GM19351 (cell line): Measurements from ENCODE around the gene RBX1.

ENCODE experiments used
- ATAC-seq: cut with Tn5 transposase; IDR thresholded peaks from one replicate; pipeline ENCODE4 v1.9.1; 2021; ENCODE audit warnings: mild to moderate bottlenecking, moderate library complexity; ENCODE audit not compliant: unreplicated experiment

The RBX1 gene

DNA sequence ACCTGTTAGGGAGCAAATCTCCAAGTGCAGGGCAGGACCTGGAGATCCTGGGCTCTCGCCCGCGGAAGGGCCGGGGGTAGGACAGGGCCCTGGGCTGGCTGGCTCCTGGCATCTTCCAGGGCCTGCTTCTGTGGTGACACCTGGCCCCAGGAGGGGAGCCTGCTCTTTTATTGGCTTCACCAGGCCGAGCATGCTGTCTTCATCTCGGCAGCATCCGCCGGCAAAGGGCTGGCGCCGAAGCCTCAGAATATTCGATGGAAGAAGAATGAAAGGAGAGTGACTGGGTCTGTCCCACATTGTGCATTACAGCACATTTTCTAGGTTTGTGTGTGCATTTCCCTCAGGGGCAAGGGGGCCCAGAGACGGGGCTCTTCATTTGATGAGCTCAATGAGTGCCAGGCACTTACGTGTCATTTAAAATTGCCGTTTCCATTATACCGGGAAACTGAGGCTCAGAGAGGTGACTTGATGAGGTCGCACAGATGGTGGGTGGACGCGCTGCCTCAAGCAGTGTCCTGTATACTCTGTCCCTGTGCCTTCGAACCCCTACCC lies 70.0 kb downstream of the RBX1 start:
- ATAC-seq: peak; percentile 9

DNA sequence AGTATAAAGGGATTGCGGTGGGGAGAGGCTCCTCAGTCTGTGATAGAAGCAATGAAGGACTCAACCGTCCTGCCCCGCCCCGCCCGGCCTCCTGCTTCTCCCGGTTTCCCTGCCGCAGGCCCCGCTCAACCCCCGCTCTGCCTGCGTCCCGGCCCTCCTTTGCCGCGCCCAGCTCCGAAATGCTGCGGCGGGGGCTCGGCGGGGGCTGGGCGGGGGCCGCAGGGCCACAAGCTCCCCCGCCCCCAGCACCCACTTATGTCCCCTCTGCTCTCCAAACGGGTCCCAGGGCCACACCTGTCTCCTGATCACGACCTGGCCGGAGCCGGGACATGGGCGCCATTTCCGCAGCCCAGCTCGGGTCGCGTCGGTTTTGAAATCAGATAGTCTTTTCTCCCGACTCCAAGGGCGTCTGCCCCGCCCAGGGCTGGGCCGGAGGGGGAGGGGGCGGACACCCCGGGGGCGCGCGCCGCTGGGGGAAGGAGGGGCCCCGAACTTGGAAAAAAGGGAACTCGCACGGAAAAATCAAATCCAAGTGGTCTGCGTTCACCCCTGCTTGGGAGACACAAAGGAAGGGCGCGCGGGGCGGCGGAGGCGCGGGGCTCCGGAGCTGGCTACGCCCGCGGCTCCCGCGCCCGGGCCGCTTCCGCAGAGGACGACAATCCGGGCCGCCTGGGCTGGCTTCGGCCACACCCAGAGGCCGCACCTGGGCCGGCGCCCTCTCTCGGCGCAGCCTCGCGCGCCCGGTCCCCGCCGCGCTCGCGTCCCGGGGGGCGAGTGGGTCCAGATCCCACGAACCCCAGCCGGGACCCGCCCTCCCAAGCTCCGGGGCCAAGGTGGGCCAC lies 70.7 kb downstream of the RBX1 start:
- ATAC-seq: peak; percentile 75

DNA sequence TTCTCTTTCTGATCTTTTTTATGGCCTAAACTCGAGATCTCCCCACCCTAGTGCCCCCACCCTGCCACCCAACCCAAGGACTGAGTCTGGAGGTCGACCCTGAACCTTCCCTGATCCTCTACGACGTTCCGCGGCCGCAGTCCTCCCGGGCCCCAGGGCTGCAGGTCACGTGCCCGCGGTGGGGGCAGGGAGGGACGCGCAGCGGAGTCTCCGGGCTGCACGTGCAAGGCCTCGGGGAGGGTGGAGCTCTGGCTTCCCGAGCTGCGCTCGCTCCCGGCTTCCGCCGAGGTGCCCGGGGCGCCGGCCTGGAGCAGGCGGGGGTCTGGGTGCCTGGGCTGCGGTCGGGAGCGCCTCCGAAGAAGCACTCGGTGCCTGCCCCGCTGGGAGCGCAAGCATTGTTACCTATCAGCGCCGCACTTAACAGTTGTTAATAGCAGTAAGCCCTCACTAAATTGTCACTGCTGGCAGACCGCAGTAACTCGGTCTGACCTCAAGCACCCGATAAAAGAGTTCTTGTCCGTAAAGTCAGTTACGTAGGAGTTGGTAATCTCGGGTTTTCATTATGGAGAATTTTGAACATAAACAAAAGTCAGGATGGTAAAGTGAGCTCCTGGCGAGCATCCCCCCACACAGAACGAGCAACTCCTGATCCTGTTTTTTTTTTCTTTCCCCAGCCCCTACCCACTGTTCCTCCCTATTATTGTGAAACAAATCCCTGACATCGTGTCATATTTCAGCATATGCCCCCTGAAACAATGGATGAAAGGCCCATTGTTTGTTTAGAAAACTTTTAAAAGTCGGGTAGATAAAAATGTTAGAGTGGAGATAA lies 71.5 kb downstream of the RBX1 start:
- ATAC-seq: peak; percentile 60
